Right lobe of liver (tissue), 4 donors: ENCODE results near the gene MYDGF.

Source experiments
- CTCF ChIP-seq, 4 donors: fragments of 200-600 bp in 3 of 4; fragments of 450-650 bp in 1 of 4; IDR thresholded peaks; one replicate each; pipeline versions ENCODE4 v1.5.1 to v1.8.0; 2016 to 2022; ENCODE audit warnings: antibody characterized with exemption in 4 of 4, mild to moderate bottlenecking in 2 of 4
- POLR2A ChIP-seq: fragments of 450-650 bp; IDR thresholded peaks from one replicate; pipeline ENCODE4 v1.6.1; 2017; ENCODE audit warnings: antibody characterized with exemption, mild to moderate bottlenecking
- donor health status: DM: no; HTN: no; CAD: no.
- donor health status: DM: no; HTN: no; CAD: no.
- donor health status: DM: no; HTN: yes; CAD: no.

DNA sequence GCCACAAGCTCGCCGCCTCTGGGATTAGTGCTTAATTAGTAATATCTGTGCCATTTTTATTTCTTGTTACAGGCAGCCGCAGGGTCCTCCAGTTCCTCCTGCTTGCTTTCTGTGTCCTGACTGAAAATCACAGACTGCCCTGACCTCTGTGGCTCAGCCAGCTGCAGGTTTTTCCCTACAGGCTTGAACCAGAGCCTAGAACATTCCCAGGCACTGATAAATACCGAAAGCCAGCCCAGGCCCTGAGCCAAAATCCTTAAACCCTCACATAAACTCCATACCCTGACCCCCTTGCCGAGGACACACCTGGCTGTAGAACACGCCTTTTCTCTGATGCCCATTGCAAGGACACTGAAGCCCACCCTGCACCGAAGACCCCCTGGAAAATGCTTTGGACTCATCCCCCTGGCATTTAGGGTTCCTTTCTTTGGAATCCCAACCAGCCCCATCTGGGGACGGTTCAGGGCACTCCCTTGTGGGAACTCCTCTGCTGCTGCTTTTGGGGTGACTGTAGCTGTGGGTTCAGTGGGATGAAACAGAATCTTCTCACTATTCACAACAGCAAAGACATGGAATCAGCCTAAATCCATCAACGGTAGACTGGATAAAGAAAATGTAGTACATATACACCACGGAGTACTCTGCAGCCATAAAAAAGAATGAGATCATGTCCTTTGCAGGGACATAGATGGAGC, 38.0 kb upstream of the MYDGF start:
- no peak for TF ChIP-seq CTCF (IDR thresholded peaks at IDR 0.05)
- TF ChIP-seq POLR2A: no peak
